ENCODE results near the gene DNAH7.

GRCh38 chr2:195863564-195863963 lies 205.1 kb downstream of the DNAH7 start:
- no peak for TF ChIP-seq YY1 (IDR thresholded peaks at IDR 0.05; ENCODE audit: insufficient read depth, insufficient read length)
- TF ChIP-seq ZNF274 (IDR thresholded peaks at IDR 0.05; ENCODE audit: low read depth, low read length): no peak

Data from NT2/D1 (cell line).